Osteocyte (in vitro differentiated cells): Measurements from ENCODE around the gene PAK5. TPM values are rescaled to one million over a fixed set of nuclear protein-coding genes. Genes with fewer than 3 reads are reported as not detected.

Experiments used
- DNase-seq: peaks from one replicate; pipeline ENCODE4 v3.0.0; 2021; ENCODE audit warnings: mixed read lengths; ENCODE audit not compliant: unreplicated experiment; ENCODE audit errors: extremely low spot score
- H3K27ac Mint-ChIP-seq: one replicate; pipeline ENCODE4 v1.8.0; 2021; ENCODE audit warnings: mild to moderate bottlenecking, mixed read lengths; ENCODE audit not compliant: unreplicated experiment
- H3K27me3 Mint-ChIP-seq: one replicate; pipeline ENCODE4 v1.8.0; 2021; ENCODE audit warnings: mixed read lengths; ENCODE audit not compliant: unreplicated experiment
- H3K36me3 Mint-ChIP-seq: one replicate; pipeline ENCODE4 v1.8.0; 2021; ENCODE audit warnings: mixed read lengths; ENCODE audit not compliant: unreplicated experiment
- H3K4me1 Mint-ChIP-seq: one replicate; pipeline ENCODE4 v1.8.0; 2021; ENCODE audit warnings: mixed read lengths; ENCODE audit not compliant: unreplicated experiment
- H3K4me3 Mint-ChIP-seq: one replicate; pipeline ENCODE4 v1.8.0; 2021; ENCODE audit warnings: mild to moderate bottlenecking, moderate library complexity, mixed read lengths; ENCODE audit not compliant: unreplicated experiment
- H3K9me3 Mint-ChIP-seq: one replicate; pipeline ENCODE4 v1.8.0; 2021; ENCODE audit warnings: mixed read lengths; ENCODE audit not compliant: unreplicated experiment
- total RNA-seq: library from RNA; stranded (reverse); gene quantifications from 2 replicates; pipeline ENCODE4 v1.2.1, GENCODE V29; 2021
- TF ChIP-seq, protein P1 (sequence below): fragments of 200-600 bp; sonication (generic); IDR thresholded peaks from 2 replicates; pipeline ENCODE4 v1.5.0; 2021; ENCODE audit warnings: antibody characterized with exemption, mild to moderate bottlenecking, moderate library complexity

Gene PAK5
- total RNA-seq, 1 donor from 2014 or later, result not detected

DNA sequence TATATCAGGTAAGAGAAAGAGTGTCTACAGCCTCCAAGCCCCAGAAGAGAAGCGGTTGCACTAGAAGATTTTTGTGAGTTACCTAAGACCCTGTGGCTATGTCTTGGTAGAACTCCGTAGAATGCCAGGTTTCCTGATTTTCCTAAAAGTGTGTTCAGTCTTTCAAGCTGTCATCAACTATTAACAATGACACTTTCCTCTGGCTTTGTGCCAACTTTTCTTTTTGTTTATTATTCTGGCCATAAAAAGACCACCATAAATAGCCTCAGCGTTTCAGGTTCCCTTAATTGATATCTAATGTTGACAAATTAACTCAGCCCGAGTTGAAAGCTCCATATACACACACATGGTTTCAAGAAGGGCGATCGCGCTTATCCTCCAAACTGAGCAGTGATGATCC lies 1.2 kb downstream of the PAK5 start:
- TF ChIP-seq, protein P1, sequence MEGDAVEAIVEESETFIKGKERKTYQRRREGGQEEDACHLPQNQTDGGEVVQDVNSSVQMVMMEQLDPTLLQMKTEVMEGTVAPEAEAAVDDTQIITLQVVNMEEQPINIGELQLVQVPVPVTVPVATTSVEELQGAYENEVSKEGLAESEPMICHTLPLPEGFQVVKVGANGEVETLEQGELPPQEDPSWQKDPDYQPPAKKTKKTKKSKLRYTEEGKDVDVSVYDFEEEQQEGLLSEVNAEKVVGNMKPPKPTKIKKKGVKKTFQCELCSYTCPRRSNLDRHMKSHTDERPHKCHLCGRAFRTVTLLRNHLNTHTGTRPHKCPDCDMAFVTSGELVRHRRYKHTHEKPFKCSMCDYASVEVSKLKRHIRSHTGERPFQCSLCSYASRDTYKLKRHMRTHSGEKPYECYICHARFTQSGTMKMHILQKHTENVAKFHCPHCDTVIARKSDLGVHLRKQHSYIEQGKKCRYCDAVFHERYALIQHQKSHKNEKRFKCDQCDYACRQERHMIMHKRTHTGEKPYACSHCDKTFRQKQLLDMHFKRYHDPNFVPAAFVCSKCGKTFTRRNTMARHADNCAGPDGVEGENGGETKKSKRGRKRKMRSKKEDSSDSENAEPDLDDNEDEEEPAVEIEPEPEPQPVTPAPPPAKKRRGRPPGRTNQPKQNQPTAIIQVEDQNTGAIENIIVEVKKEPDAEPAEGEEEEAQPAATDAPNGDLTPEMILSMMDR, result no peak
- peaks cover 2% of the 10 kb centered on the region for H3K9me3 Mint-ChIP-seq
- H3K4me3 Mint-ChIP-seq, result peak overlapping the region; percentile 8
- no peak overlapping the region for H3K27ac Mint-ChIP-seq
- H3K36me3 Mint-ChIP-seq, result no peaks in the 10 kb centered on the region
- no peak for DNase-seq
- peaks cover 4% of the 10 kb centered on the region for H3K4me1 Mint-ChIP-seq
- H3K27me3 Mint-ChIP-seq, result peaks cover 50% of the 10 kb centered on the region

DNA sequence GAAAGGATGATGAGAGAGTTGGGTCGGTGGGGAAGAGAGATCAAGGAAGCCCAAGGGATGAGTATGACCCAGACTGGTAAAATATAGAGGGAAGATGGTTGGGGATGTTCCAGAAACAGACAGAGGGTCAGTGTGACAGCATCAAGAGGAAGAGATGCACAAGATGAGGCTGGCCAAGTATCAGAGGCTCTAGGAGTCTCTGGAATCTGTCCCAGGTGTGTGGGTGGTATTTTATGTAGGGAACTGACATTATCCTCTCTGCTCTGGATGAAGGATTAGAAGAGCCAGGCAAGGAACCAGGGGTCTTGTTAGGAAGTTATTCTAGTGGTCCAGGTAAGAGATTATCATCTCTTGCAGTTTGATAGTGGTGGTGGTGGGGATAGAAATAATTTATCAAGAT lies 3.6 kb downstream of the PAK5 start:
- no peak overlapping the region for H3K27ac Mint-ChIP-seq
- no peak overlapping the region for H3K4me3 Mint-ChIP-seq
- peaks cover 4% of the 10 kb centered on the region for H3K4me1 Mint-ChIP-seq
- no peaks in the 10 kb centered on the region for H3K9me3 Mint-ChIP-seq
- peaks cover 39% of the 10 kb centered on the region for H3K27me3 Mint-ChIP-seq
- no peak for DNase-seq
- H3K36me3 Mint-ChIP-seq, result no peaks in the 10 kb centered on the region
- TF ChIP-seq, protein P1, result no peak

DNA sequence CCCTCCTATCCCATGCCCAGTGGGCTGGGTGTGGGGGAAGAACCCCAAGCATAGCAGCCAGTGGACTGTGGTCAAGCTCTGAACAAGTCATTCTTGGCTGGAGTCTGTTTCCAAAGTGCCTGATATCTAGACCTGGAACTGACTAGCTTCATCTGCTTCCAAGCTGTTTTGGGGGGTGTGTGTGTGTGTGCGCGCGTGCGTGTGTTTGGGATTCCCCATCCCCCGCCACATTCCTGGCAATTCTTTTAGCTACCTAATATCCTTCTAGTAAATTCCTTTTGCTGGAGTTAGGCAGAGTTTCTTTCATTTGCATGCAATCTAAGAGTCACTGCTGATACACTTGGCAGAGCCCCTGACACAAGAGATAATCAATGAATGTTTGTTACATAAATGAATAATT lies 7.8 kb downstream of the PAK5 start:
- Mint-ChIP-seq H3K27ac (no peak overlapping the region), H3K27me3 (peaks cover 11% of the 10 kb centered on the region), H3K4me1 (no peaks in the 10 kb centered on the region), H3K36me3 (no peaks in the 10 kb centered on the region), H3K9me3 (no peaks in the 10 kb centered on the region), H3K4me3 (no peak overlapping the region)
- DNase-seq, result no peak
- TF ChIP-seq, protein P1, result no peak

DNA sequence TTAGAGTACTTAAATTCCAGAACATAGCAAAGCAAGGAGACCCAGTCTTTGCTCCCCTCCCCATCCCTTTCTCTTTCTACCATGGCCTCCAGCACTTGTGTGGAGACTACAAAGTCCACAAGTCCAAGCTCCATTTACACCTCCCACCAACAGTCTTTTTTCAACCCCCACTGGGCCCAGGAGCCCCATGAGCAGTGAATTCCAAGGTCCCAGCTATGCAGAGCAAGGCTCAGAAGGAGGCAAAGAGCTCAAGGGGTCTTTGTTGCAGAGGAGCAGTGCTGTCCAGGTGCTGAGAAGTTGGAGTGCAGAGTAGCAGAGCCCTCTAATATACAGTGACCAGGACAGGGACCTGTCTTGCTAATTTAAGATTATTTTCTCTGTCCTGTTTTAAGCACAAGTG lies 9.0 kb downstream of the PAK5 start:
- no peaks in the 10 kb centered on the region for H3K9me3 Mint-ChIP-seq
- no peak overlapping the region for H3K27ac Mint-ChIP-seq
- no peak overlapping the region for H3K4me3 Mint-ChIP-seq
- peaks cover 3% of the 10 kb centered on the region for H3K27me3 Mint-ChIP-seq
- H3K4me1 Mint-ChIP-seq, result no peaks in the 10 kb centered on the region
- no peak for DNase-seq
- no peaks in the 10 kb centered on the region for H3K36me3 Mint-ChIP-seq
- TF ChIP-seq, protein P1, result no peak

DNA sequence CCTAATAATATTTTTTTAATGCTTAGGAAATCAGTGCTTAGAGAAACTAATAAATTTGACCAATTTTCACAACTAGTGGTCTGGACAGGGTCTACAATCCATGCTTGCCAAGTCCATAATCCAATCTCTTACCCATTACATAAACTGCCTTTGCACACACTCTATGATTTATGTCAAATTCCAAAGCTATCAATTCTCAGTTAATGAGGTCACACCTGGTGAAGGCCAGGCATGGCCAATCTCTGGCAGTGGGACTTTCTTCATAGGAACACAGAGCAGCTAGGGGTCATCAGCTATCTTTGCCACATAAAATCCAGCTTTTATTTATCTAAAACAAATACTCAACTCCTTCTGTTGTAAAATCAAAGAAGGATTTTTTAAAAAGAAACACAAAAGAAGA lies 21.2 kb downstream of the PAK5 start:
- no peaks in the 10 kb centered on the region for H3K4me1 Mint-ChIP-seq
- no peak overlapping the region for H3K4me3 Mint-ChIP-seq
- no peak overlapping the region for H3K27ac Mint-ChIP-seq
- H3K9me3 Mint-ChIP-seq, result no peaks in the 10 kb centered on the region
- H3K36me3 Mint-ChIP-seq, result no peaks in the 10 kb centered on the region
- H3K27me3 Mint-ChIP-seq, result peaks cover 5% of the 10 kb centered on the region
- TF ChIP-seq, protein P1, result no peak
- DNase-seq, result no peak
